ENCODE results near the gene TBPL1.
"Not testable (repeated sequence)": the region's sequence is repeated elsewhere in the genome, so short reads cannot be mapped to it uniquely, and the experiment has no call there.

TBPL1 gene

DNA sequence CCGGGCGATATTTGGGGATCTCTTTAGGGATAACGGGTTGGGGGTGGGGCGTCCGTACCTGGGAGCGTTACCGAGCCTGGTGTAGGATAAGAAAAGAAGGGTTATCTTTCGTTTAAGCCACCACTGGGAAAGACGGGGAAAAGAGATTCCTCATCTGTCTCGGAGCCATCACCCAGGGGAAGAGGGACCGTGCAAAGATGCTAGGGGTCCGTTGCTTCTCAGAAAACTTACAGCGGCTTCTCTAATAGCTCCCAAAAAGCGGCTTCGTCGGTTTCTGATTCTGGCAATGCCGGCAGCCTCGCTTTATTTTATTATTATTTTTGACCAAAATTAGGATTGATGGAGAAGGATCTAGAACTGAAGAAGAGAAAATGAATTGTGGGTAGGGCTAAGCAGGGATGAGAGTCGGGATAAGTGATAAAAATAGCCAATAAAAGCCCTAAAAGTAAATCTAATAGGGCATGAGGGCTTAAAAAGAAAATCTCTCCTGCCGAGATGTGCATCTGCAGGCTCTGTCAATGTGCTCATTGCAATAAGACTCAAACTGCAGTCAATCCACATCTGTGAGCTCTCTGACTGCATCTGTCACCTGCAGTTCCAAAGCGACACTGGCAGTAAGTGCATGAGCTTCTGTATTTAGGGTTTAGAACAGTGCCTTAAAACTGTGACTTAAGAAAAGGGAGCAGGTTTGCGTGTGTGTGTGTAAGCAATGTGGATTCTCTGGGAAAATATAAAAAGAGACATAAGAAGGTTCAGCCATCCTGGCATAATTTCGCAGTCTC is 801 bp downstream of the TBPL1 start:
- DNase-seq (ENCODE audit: low spot score) = no peak

- no peak for DNase-seq (ENCODE audit: low spot score)
Observed at GRCh38 chr6:133954657-133955576, 1.9 kb downstream of the TBPL1 start.

GRCh38 chr6:133955582-133956415 is 2.8 kb downstream of the TBPL1 start:
- no peak for DNase-seq (ENCODE audit: low spot score)

GRCh38 chr6:133956416-133957049 is 3.5 kb downstream of the TBPL1 start:
- DNase-seq (ENCODE audit: low spot score) = no peak

- no peak for DNase-seq (ENCODE audit: low spot score)
Observed at GRCh38 chr6:133957227-133957626, 4.2 kb downstream of the TBPL1 start.

DNA sequence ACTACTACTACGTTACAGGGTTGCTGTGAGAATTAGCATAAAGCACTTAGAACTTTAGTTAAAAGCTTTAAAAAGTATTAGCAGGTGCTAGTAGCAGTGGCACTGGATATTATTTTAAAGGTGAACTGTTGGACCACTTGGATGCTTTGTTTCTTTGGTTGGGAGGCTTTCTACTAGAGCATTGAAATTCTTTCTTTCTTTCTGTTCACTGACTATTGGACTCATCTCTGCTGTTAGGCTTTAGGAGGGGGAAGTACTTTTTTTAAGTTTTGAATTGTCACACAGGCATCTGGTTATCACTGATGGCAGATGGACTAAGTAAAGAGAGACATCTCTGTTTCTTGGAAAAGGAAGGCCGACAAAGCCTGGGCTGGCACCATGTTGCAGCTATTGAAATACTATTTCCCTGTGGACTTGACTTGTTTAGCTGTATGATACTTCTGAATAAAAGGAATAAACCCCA is 4.8 kb downstream of the TBPL1 start:
- no peak for DNase-seq (ENCODE audit: low spot score)

- DNase-seq (ENCODE audit: low spot score) = no peak
Observed at GRCh38 chr6:133958791-133959190, 5.8 kb downstream of the TBPL1 start.

DNA sequence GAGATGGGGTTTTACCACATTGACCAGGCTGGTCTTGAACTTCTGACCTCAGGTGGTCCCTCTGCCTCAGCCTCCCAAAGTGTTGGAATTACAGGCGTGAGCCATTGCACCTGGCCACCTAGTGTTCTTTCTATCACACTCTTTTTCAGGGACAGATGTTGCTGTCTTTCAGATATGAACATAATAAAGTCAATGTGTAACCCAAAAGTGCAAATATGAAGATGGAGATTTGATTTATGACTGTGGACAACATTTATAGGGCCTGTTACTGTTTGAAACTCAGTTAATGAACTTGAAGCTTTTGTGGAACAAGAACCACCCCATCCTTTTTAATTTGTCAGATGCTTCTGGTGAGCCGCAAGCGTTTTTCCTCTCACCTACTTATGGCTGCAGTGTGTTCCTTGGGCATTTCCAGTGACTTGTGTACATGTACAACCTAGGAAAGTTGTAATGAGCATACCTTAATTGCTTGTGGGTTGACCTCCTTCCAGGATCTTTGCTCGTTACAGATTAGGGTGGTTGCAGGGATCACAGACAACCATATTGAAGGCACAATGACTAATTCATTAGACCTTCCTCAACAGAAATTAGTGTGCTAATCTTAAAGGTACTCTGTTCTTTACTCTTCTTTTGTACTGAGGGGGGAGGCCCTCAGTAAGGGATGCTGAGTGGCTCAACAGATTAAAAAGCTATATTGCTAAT is 6.8 kb downstream of the TBPL1 start:
- no peak for DNase-seq (ENCODE audit: low spot score)

DNA sequence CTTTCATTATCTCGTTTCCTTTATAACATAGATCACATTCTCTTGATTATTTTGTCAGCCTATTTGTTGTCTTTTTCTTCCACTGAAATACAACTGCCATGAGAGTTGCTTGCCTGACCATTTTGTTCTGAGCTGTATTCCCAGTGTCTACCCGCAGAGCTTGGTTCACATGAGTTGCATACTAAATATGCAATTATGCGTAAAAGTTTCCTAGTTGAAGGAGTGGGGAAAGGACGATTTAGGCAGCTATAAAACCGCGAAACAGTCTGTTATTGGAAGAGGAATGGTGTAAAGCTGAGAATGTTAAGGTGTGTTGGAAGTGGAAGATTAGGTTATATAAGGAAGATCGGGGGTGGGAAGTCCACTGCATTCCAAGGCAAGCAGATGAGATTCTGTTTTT is 8.8 kb downstream of the TBPL1 start:
- no peak for DNase-seq (ENCODE audit: low spot score)

GRCh38 chr6:133964052-133964451 is 11.0 kb downstream of the TBPL1 start:
- no peak for DNase-seq (ENCODE audit: low spot score)

GRCh38 chr6:133964702-133965101 is 11.7 kb downstream of the TBPL1 start:
- DNase-seq (ENCODE audit: low spot score) = peak; percentile 29

GRCh38 chr6:133965817-133966360 is 12.9 kb downstream of the TBPL1 start:
- DNase-seq (ENCODE audit: low spot score) = no peak

DNA sequence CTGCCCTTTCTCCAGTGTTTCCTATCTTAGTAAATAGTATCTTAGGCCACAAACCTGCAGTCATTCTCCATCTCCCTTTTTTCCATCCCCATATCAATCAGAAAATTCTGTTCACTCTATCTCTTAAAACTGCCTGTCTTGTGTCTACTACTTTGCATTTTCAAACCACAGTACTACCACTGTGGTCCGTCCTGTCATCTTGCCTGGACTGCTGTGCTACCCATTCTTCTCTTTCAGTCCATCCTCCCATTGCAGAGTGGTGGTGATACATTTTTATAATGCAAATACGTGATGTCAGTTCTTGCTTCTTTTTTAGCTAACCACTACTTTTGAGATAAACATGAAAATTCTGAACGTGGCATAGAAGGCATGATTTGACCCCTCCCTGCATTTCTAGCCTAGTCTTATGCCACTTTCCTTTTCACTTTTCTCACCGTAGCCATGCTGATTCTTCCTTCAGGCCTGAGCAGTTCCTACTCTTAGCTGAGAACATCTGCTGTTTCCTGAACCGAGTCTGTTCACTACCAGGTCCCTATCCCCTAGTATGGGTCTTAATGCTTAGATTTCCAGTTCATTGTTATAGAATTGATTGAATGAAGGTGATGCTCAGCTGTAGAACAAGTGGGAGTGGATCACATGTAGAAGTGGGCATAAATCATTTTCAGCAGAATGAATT is 13.8 kb downstream of the TBPL1 start:
- peak; percentile 31 for DNase-seq (ENCODE audit: low spot score)

DNA sequence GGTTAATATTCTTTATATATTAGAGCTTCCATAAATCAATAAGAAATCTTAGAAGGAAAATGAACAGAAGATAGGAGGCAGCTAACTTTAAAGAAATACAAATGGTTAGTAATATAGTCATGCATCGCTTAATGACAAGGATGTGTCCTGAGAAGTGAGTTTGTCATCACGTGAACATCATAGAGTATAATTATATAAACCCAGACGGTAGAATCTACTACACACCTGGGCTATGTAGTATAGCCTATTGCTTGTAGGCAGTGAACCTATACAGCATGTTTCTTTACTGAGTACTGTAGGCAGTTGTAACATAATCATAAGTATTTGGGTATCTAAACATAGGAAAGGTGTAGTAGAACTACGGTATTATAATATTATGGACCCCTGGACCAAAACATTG is 14.3 kb downstream of the TBPL1 start:
- no peak for DNase-seq (ENCODE audit: low spot score)

GRCh38 chr6:133967835-133968234 is 14.8 kb downstream of the TBPL1 start:
- DNase-seq (ENCODE audit: low spot score) = not testable (repeated sequence)

- no peak for DNase-seq (ENCODE audit: low spot score)
Observed at GRCh38 chr6:133969285-133969920, 16.4 kb downstream of the TBPL1 start.

- no peak for DNase-seq (ENCODE audit: low spot score)
Observed at GRCh38 chr6:133969921-133970295, 16.9 kb downstream of the TBPL1 start.

GRCh38 chr6:133971861-133972260 is 18.8 kb downstream of the TBPL1 start:
- no peak for DNase-seq (ENCODE audit: low spot score)

DNA sequence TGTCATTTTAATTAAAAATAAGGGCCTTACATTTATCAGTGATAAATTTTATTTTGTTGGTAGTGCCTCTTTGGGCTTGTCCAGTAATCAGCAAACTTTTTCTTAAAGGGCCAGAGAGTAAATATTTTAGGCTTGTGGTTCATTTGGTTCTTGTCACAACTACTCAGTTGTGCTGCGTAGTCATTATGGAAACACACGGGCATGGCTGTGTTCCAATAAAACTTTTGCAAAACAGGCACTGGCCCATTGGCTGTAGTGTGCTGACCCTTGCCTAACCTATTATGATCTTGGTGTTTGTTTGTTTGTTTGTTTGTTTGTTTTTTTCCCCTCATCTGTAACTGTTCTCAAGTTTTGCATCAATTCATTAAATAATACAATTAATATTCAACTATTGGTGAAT is 19.4 kb downstream of the TBPL1 start:
- DNase-seq (ENCODE audit: low spot score) = no peak

All from germinal center (tissue), 1 donor.